ENCODE results near the gene SPATA1.
"Not testable (repeated sequence)": the region's sequence is repeated elsewhere in the genome, so short reads cannot be mapped to it uniquely, and the experiment has no call there.

- not testable (repeated sequence) for TF ChIP-seq POLR2A (IDR thresholded peaks at IDR 0.05; ENCODE audit: low read depth, low read length); TAF1 (IDR thresholded peaks at IDR 0.05; ENCODE audit: borderline replicate concordance, low read depth, low read length); POLR2AphosphoS5 (IDR thresholded peaks at IDR 0.05; ENCODE audit: low read depth, low read length)
Measured at GRCh38 chr1:84594959-84595358, 88.8 kb downstream of the SPATA1 start.
